DND-41 (cell line): ENCODE data around the gene EPC2.

Experiments used
- ATAC-seq: fragments of 200-7000 bp; cut with Tn5 transposase; 3 replicates; pipeline ENCODE4 v1.9.1; 2021; ENCODE audit warnings: low read depth; ENCODE audit not compliant: insufficient read depth
- DNase-seq: peaks from one replicate; pipeline ENCODE4 v3.0.0-alpha.2; 2020
- H2AFZ ChIP-seq: 2 replicates; pipeline ENCODE4 v1.6.0; 2012; ENCODE audit warnings: low read depth, low read length
- H3K27ac ChIP-seq: 2 replicates; pipeline ENCODE4 v1.5.1; 2012; ENCODE audit warnings: low read length, inconsistent platforms
- H3K27me3 ChIP-seq: fragments of 200-600 bp; sonication (generic); 2 replicates; pipeline ENCODE4 v1.6.0; 2012; ENCODE audit warnings: low read length, mild to moderate bottlenecking, inconsistent platforms; ENCODE audit not compliant: insufficient read depth, poor library complexity
- H3K36me3 ChIP-seq: 2 replicates; pipeline ENCODE4 v1.5.1; 2012; ENCODE audit warnings: low read length, inconsistent platforms; ENCODE audit not compliant: insufficient read depth
- H3K4me1 ChIP-seq: 2 replicates; pipeline ENCODE4 v1.5.1; 2012; ENCODE audit warnings: mild to moderate bottlenecking, low read length; ENCODE audit not compliant: insufficient read depth
- H3K4me2 ChIP-seq: 2 replicates; pipeline ENCODE4 v1.6.0; 2012; ENCODE audit warnings: mild to moderate bottlenecking, moderate library complexity, low read length, inconsistent platforms; ENCODE audit not compliant: insufficient read depth
- H3K4me3 ChIP-seq, 2 experiments: fragments of 200-600 bp in 1 of 2; shearing (Covaris generic) in 1 of 2; 2 replicates each; pipeline ENCODE4 v1.5.1; 2012 to 2016; ENCODE audit warnings: inconsistent platforms in 2 of 2, low read length in 2 of 2, mild to moderate bottlenecking in 2 of 2, low read depth in 1 of 2, moderate library complexity in 1 of 2
- H3K79me2 ChIP-seq: 2 replicates; pipeline ENCODE4 v1.6.0; 2012; ENCODE audit warnings: low read length, inconsistent platforms; ENCODE audit not compliant: insufficient read depth
- H3K9ac ChIP-seq: 2 replicates; pipeline ENCODE4 v1.6.0; 2012; ENCODE audit warnings: low read depth, mild to moderate bottlenecking, inconsistent platforms, low read length, moderate library complexity
- H3K9me3 ChIP-seq: 2 replicates; pipeline ENCODE4 v1.5.1; 2012; ENCODE audit warnings: low read length, moderate library complexity, mild to moderate bottlenecking, inconsistent platforms; ENCODE audit not compliant: insufficient read depth, severe bottlenecking
- H4K20me1 ChIP-seq: 2 replicates; pipeline ENCODE4 v1.6.0; 2012; ENCODE audit warnings: low read length; ENCODE audit not compliant: insufficient read depth
- CTCF ChIP-seq: IDR thresholded peaks from 2 replicates; pipeline ENCODE4 v1.5.1; 2012; ENCODE audit warnings: borderline replicate concordance, low read length, moderate library complexity, mild to moderate bottlenecking; ENCODE audit not compliant: poor library complexity, severe bottlenecking; ENCODE audit errors: extremely low read depth
- EZH2 ChIP-seq: IDR thresholded peaks from 3 replicates; pipeline ENCODE4 v1.6.1; 2012; ENCODE audit warnings: borderline replicate concordance, low read depth, mild to moderate bottlenecking, moderate library complexity, low read length, inconsistent platforms; ENCODE audit not compliant: severe bottlenecking

EPC2 gene

GRCh38 chr2:148719941-148720436, 75.4 kb downstream of the EPC2 start:
- H2AFZ ChIP-seq = no peak overlapping the region
- ATAC-seq (no peak), DNase-seq (no peak)
- no peaks in the 10 kb centered on the region for H3K27me3 ChIP-seq
- peaks cover 58% of the 10 kb centered on the region for H4K20me1 ChIP-seq
- H3K9ac ChIP-seq = no peak overlapping the region
- H3K4me3 ChIP-seq = no peak overlapping the region
- H3K4me2 ChIP-seq = no peak overlapping the region
- H3K4me1 ChIP-seq = no peaks in the 10 kb centered on the region
- peaks cover 12% of the 10 kb centered on the region; the same call in 1 of the 2 replicates for H3K36me3 ChIP-seq
- TF ChIP-seq CTCF (no peak), EZH2 (no peak)
- no peaks in the 10 kb centered on the region for H3K9me3 ChIP-seq
- H3K27ac ChIP-seq = no peak overlapping the region
- H3K79me2 ChIP-seq = peaks cover 99% of the 10 kb centered on the region

- H3K27ac ChIP-seq = no peak overlapping the region
- H4K20me1 ChIP-seq = peaks cover 60% of the 10 kb centered on the region
- no peak overlapping the region for H2AFZ ChIP-seq
- TF ChIP-seq CTCF (no peak), EZH2 (no peak)
- H3K27me3 ChIP-seq = no peaks in the 10 kb centered on the region
- H3K4me2 ChIP-seq = no peak overlapping the region
- peaks cover 12% of the 10 kb centered on the region; the same call in 1 of the 2 replicates for H3K36me3 ChIP-seq
- no peak for ATAC-seq
- H3K4me3 ChIP-seq = no peak overlapping the region
- H3K4me1 ChIP-seq = no peaks in the 10 kb centered on the region
- no peak overlapping the region for H3K9ac ChIP-seq
- peaks cover 98% of the 10 kb centered on the region for H3K79me2 ChIP-seq
- no peaks in the 10 kb centered on the region for H3K9me3 ChIP-seq
- DNase-seq = no peak
These were observed 76.0 kb downstream of the EPC2 start for GRCh38 chr2:148720501-148721001.

- Histone ChIP-seq H3K9me3 (no peaks in the 10 kb centered on the region), H4K20me1 (peaks cover 65% of the 10 kb centered on the region), H3K36me3 (peaks cover 12% of the 10 kb centered on the region; the same call in 1 of the 2 replicates), H3K27me3 (no peaks in the 10 kb centered on the region), H3K27ac (no peak overlapping the region), H3K4me2 (no peak overlapping the region), H3K79me2 (peaks cover 98% of the 10 kb centered on the region), H3K4me1 (no peaks in the 10 kb centered on the region), H2AFZ (no peak overlapping the region), H3K9ac (no peak overlapping the region), H3K4me3 (no peak overlapping the region)
- DNase-seq = no peak
- ATAC-seq = no peak
- TF ChIP-seq EZH2 (no peak), CTCF (no peak)
These were observed 77.0 kb downstream of the EPC2 start for GRCh38 chr2:148721520-148721931.
